SK-N-SH treated with all-trans-retinoic acid at 6 μM for 48 hours (cell line): ENCODE data around the gene DNAJC1.

Experiments
- ATAC-seq: fragments of 200-7000 bp; cut with Tn5 transposase; 3 replicates; pipeline ENCODE4 v1.9.1; 2020; ENCODE audit warnings: mild to moderate bottlenecking, moderate library complexity
- ARNTL ChIP-seq: fragments of 450-650 bp; formaldehyde crosslinking; IDR thresholded peaks from 2 replicates; pipeline ENCODE4 v1.5.0; 2020; ENCODE audit warnings: low read depth, mild to moderate bottlenecking, moderate library complexity, borderline replicate concordance
- BACH2 ChIP-seq: fragments of 250-450 bp; sonication (Bioruptor Pico); IDR thresholded peaks from 2 replicates; pipeline ENCODE4 v1.9.0; 2021; ENCODE audit warnings: mild to moderate bottlenecking, borderline replicate concordance
- CSDC2 ChIP-seq: fragments of 250-450 bp; sonication (Bioruptor Pico); IDR thresholded peaks from 2 replicates; pipeline ENCODE4 v1.5.0; 2020; ENCODE audit warnings: mild to moderate bottlenecking, moderate library complexity
- ESRRG ChIP-seq: fragments of 250-450 bp; sonication (Bioruptor Pico); IDR thresholded peaks from 2 replicates; pipeline ENCODE4 v1.6.1; 2021; ENCODE audit warnings: mild to moderate bottlenecking
- GLIS3 ChIP-seq: fragments of 250-450 bp; sonication (Bioruptor Pico); IDR thresholded peaks from 2 replicates; pipeline ENCODE4 v1.5.0; 2020; ENCODE audit warnings: mild to moderate bottlenecking, moderate library complexity
- ISL1 ChIP-seq: fragments of 250-450 bp; sonication (Bioruptor Pico); IDR thresholded peaks from 2 replicates; pipeline ENCODE4 v2.1.2; 2022; ENCODE audit warnings: mild to moderate bottlenecking, moderate library complexity
- OSR1 ChIP-seq: fragments of 250-450 bp; sonication (Bioruptor Pico); IDR thresholded peaks from 2 replicates; pipeline ENCODE4 v1.8.0; 2022; ENCODE audit warnings: moderate library complexity, mild to moderate bottlenecking, inconsistent platforms
- PPARA ChIP-seq: fragments of 250-450 bp; sonication (Bioruptor Pico); IDR thresholded peaks from 2 replicates; pipeline ENCODE4 v1.5.0; 2020; ENCODE audit warnings: mild to moderate bottlenecking, borderline replicate concordance
- RARB ChIP-seq: fragments of 250-450 bp; sonication (Bioruptor Pico); IDR thresholded peaks from 2 replicates; pipeline ENCODE4 v1.8.0; 2021; ENCODE audit warnings: mild to moderate bottlenecking, moderate library complexity
- SNAI2 ChIP-seq: fragments of 250-450 bp; sonication (Bioruptor Pico); IDR thresholded peaks from 2 replicates; pipeline ENCODE4 v1.5.0; 2020; ENCODE audit warnings: mild to moderate bottlenecking, moderate library complexity
- TOX ChIP-seq: fragments of 250-450 bp; sonication (Bioruptor Pico); IDR thresholded peaks from 2 replicates; pipeline ENCODE4 v1.8.0; 2021; ENCODE audit warnings: mild to moderate bottlenecking, moderate library complexity, borderline replicate concordance
- ZC3H10 ChIP-seq: fragments of 250-450 bp; sonication (Bioruptor Pico); IDR thresholded peaks from 2 replicates; pipeline ENCODE4 v1.5.1; 2021; ENCODE audit warnings: mild to moderate bottlenecking, moderate library complexity
- ZNF565 ChIP-seq: fragments of 450-650 bp; formaldehyde crosslinking; conservative IDR thresholded peaks from 2 replicates; pipeline ENCODE4 v1.5.0; 2020; ENCODE audit warnings: low read depth, mild to moderate bottlenecking, moderate library complexity
- ZNF8 ChIP-seq: fragments of 450-650 bp; formaldehyde crosslinking; IDR thresholded peaks from 2 replicates; pipeline ENCODE4 v1.5.0; 2020; ENCODE audit warnings: mild to moderate bottlenecking, moderate library complexity
- TF ChIP-seq, protein P1 (sequence below): fragments of 250-450 bp; sonication (Bioruptor Pico); IDR thresholded peaks from 2 replicates; pipeline ENCODE4 v1.5.0; 2020; ENCODE audit warnings: mild to moderate bottlenecking, moderate library complexity
- TF ChIP-seq, protein P2 (sequence below): fragments of 250-450 bp; sonication (Bioruptor Pico); IDR thresholded peaks from 2 replicates; pipeline ENCODE4 v1.8.0; 2021; ENCODE audit warnings: low read depth, mild to moderate bottlenecking, moderate library complexity, borderline replicate concordance
- TF ChIP-seq, protein P3 (sequence below): fragments of 250-450 bp; sonication (Bioruptor Pico); IDR thresholded peaks from 2 replicates; pipeline ENCODE4 v1.8.0; 2020; ENCODE audit warnings: mild to moderate bottlenecking, moderate library complexity, borderline replicate concordance
- TF ChIP-seq, protein P4 (sequence below): fragments of 250-450 bp; sonication (Bioruptor Pico); IDR thresholded peaks from 2 replicates; pipeline ENCODE4 v1.5.1; 2021; ENCODE audit warnings: mild to moderate bottlenecking, moderate library complexity
- TF ChIP-seq, protein P5 (sequence below): fragments of 250-450 bp; sonication (Bioruptor Pico); IDR thresholded peaks from 2 replicates; pipeline ENCODE4 v1.5.1; 2020; ENCODE audit warnings: low read depth, mild to moderate bottlenecking, moderate library complexity

DNAJC1 gene

DNA sequence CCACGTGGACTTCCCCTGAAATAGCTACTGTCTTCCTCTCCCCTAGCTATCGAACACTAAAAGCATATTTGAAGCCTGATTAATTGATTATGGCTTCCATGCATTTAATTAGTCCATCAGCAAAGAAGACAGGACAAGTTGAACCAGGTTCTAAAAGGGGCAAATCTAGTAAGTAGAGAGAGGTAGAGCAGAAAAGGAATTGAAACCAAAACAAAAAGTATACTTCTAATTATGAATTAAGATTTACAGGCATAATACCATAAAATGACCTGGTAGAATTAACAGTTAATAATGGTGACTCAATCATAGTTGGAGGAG, 393 bp upstream of the DNAJC1 start (continued):
- TF ChIP-seq, protein P1, sequence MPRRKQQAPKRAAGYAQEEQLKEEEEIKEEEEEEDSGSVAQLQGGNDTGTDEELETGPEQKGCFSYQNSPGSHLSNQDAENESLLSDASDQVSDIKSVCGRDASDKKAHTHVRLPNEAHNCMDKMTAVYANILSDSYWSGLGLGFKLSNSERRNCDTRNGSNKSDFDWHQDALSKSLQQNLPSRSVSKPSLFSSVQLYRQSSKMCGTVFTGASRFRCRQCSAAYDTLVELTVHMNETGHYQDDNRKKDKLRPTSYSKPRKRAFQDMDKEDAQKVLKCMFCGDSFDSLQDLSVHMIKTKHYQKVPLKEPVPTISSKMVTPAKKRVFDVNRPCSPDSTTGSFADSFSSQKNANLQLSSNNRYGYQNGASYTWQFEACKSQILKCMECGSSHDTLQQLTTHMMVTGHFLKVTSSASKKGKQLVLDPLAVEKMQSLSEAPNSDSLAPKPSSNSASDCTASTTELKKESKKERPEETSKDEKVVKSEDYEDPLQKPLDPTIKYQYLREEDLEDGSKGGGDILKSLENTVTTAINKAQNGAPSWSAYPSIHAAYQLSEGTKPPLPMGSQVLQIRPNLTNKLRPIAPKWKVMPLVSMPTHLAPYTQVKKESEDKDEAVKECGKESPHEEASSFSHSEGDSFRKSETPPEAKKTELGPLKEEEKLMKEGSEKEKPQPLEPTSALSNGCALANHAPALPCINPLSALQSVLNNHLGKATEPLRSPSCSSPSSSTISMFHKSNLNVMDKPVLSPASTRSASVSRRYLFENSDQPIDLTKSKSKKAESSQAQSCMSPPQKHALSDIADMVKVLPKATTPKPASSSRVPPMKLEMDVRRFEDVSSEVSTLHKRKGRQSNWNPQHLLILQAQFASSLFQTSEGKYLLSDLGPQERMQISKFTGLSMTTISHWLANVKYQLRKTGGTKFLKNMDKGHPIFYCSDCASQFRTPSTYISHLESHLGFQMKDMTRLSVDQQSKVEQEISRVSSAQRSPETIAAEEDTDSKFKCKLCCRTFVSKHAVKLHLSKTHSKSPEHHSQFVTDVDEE (CRISPR knock-in tag): no peak
- TF ChIP-seq OSR1 (CRISPR knock-in tag) (no peak), GLIS3 (CRISPR knock-in tag) (no peak), CSDC2 (CRISPR knock-in tag) (no peak), ZC3H10 (CRISPR knock-in tag) (no peak), TOX (CRISPR knock-in tag) (no peak), ISL1 (CRISPR knock-in tag) (no peak)

DNA sequence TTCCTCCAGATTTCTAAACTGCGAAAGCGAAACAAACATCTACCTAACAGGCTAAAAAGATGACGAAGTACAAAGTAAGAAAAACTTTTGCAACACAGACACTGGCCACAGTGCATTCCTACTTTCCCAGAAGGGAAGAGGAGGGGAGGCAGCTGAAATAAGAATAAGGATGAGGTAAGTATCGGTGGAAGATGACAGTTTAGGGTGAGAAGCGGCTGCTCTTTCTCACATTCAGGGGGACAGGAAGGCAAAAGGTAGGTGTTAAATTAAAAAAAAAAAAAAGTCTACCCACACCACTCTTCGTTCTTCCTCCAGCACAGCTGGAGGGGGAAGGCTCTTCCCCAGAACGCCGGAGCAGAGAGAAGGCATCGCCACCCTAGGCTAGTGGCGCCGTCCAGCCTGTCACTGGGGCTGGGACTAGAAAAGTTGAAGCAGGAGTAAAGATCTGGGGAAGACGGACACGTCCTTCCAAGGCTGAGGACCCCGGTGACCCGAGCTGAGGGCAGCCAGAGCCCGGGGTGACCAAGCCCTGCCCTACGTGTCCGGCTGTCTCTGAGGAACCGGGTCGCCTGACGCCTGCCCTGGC, 846 bp downstream of the DNAJC1 start:
- TF ChIP-seq, protein P2, sequence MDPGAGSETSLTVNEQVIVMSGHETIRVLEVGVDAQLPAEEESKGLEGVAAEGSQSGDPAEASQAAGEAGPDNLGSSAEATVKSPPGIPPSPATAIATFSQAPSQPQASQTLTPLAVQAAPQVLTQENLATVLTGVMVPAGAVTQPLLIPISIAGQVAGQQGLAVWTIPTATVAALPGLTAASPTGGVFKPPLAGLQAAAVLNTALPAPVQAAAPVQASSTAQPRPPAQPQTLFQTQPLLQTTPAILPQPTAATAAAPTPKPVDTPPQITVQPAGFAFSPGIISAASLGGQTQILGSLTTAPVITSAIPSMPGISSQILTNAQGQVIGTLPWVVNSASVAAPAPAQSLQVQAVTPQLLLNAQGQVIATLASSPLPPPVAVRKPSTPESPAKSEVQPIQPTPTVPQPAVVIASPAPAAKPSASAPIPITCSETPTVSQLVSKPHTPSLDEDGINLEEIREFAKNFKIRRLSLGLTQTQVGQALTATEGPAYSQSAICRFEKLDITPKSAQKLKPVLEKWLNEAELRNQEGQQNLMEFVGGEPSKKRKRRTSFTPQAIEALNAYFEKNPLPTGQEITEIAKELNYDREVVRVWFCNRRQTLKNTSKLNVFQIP (CRISPR knock-in tag): no peak
- TF ChIP-seq SNAI2 (CRISPR knock-in tag) (no peak), ARNTL (CRISPR knock-in tag) (no peak), GLIS3 (CRISPR knock-in tag) (no peak), ESRRG (CRISPR knock-in tag) (no peak), CSDC2 (CRISPR knock-in tag) (no peak), TOX (CRISPR knock-in tag) (no peak), RARB (CRISPR knock-in tag) (no peak)
- peak; percentile 39 for ATAC-seq

DNA sequence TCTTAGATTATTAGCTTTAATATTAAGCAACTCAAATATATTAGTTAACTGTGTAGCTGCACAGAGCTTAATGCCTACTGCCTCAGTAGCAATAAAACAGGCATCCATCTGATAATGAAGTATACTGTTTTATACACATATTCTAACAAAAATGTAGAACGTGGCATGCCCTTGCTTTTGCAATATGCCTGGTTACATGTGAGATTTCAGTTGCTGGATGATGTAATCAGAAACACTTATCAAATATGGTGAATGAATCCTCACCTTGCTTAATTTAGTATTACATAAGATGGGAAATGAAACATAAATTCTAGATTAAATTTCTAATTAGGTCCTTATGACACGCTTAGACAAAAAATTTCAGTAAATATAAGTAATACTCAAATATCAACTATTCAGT, 8.0 kb downstream of the DNAJC1 start:
- ATAC-seq: no peak
- TF ChIP-seq GLIS3 (CRISPR knock-in tag) (no peak), ZNF565 (no peak)
- TF ChIP-seq, protein P3, sequence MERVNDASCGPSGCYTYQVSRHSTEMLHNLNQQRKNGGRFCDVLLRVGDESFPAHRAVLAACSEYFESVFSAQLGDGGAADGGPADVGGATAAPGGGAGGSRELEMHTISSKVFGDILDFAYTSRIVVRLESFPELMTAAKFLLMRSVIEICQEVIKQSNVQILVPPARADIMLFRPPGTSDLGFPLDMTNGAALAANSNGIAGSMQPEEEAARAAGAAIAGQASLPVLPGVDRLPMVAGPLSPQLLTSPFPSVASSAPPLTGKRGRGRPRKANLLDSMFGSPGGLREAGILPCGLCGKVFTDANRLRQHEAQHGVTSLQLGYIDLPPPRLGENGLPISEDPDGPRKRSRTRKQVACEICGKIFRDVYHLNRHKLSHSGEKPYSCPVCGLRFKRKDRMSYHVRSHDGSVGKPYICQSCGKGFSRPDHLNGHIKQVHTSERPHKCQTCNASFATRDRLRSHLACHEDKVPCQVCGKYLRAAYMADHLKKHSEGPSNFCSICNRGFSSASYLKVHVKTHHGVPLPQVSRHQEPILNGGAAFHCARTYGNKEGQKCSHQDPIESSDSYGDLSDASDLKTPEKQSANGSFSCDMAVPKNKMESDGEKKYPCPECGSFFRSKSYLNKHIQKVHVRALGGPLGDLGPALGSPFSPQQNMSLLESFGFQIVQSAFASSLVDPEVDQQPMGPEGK (CRISPR knock-in tag): no peak
- TF ChIP-seq, protein P1 (CRISPR knock-in tag): no peak

DNA sequence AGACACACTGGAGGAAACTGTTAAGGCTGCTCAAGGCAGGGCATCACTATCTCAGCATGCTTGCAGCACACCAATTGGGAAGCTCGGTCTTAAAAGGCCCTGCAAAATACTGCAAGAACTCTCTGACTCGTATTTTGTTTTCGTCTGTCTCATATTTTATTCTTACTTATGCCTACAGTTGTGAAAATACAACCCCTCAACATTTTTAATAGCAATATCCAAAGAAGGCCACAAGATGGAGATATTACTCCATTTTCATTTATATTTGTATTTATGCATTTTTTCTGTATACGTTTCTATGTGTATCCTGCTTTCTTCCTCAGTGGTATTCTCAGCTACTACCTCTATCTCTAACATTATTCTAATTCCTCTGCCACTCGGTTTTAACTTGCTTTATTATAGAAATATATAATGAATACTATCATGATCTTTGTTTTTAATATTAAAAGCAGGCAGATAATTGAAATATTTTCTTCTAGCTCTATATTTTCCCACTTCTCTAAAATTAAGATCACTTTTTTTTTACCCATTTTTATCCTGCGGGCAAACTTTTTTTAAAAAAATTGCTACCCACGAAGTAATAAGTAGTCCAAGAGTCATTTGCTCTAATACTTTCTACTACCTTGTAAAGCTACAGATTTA, 10.0 kb downstream of the DNAJC1 start:
- TF ChIP-seq SNAI2 (CRISPR knock-in tag) (no peak), BACH2 (CRISPR knock-in tag) (no peak), ISL1 (CRISPR knock-in tag) (no peak), TOX (CRISPR knock-in tag) (no peak), ZNF8 (CRISPR knock-in tag) (no peak), CSDC2 (CRISPR knock-in tag) (no peak), PPARA (no peak), ZNF565 (no peak)
- TF ChIP-seq, protein P2 (CRISPR knock-in tag): no peak
- TF ChIP-seq, protein P4, sequence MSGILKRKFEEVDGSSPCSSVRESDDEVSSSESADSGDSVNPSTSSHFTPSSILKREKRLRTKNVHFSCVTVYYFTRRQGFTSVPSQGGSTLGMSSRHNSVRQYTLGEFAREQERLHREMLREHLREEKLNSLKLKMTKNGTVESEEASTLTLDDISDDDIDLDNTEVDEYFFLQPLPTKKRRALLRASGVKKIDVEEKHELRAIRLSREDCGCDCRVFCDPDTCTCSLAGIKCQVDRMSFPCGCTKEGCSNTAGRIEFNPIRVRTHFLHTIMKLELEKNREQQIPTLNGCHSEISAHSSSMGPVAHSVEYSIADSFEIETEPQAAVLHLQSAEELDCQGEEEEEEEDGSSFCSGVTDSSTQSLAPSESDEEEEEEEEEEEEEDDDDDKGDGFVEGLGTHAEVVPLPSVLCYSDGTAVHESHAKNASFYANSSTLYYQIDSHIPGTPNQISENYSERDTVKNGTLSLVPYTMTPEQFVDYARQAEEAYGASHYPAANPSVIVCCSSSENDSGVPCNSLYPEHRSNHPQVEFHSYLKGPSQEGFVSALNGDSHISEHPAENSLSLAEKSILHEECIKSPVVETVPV (CRISPR knock-in tag): no peak
- TF ChIP-seq, protein P5, sequence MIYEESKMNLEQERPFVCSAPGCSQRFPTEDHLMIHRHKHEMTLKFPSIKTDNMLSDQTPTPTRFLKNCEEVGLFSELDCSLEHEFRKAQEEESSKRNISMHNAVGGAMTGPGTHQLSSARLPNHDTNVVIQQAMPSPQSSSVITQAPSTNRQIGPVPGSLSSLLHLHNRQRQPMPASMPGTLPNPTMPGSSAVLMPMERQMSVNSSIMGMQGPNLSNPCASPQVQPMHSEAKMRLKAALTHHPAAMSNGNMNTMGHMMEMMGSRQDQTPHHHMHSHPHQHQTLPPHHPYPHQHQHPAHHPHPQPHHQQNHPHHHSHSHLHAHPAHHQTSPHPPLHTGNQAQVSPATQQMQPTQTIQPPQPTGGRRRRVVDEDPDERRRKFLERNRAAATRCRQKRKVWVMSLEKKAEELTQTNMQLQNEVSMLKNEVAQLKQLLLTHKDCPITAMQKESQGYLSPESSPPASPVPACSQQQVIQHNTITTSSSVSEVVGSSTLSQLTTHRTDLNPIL: no peak
- TF ChIP-seq, all 23 proteins: peak for 0
- no peak for ATAC-seq
